ENCODE data around the gene TKFC.
"Not testable (repeated sequence)": the region's sequence is repeated elsewhere in the genome, so short reads cannot be mapped to it uniquely, and the experiment has no call there.

Gene TKFC

GRCh38 chr11:61380884-61381283 lies 47.9 kb downstream of the TKFC start:
- H3K36me3 ChIP-seq (ENCODE audit: control insufficient read depth, insufficient read depth, low read length) = no peaks in the 10 kb centered on the region
- no peak overlapping the region for H3K9ac ChIP-seq (ENCODE audit: low read depth, low read length)
- H3K4me1 ChIP-seq (ENCODE audit: control insufficient read depth, insufficient read depth, low read length) = no peaks in the 10 kb centered on the region
- H3K4me3 ChIP-seq (ENCODE audit: low read depth, low read length) = no peak overlapping the region
- no peaks in the 10 kb centered on the region for H3K27me3 ChIP-seq (ENCODE audit: control insufficient read depth, insufficient read depth, low read length)
- no peaks in the 10 kb centered on the region for H3K9me3 ChIP-seq (ENCODE audit: control insufficient read depth, insufficient read depth, low read length)

GRCh38 chr11:61383859-61384258 lies 50.8 kb downstream of the TKFC start:
- not testable (repeated sequence) for H3K4me3 ChIP-seq (ENCODE audit: low read depth, low read length); H3K9ac ChIP-seq (ENCODE audit: low read depth, low read length); H3K4me1 ChIP-seq (ENCODE audit: control insufficient read depth, insufficient read depth, low read length); H3K9me3 ChIP-seq (ENCODE audit: control insufficient read depth, insufficient read depth, low read length); H3K27me3 ChIP-seq (ENCODE audit: control insufficient read depth, insufficient read depth, low read length); H3K36me3 ChIP-seq (ENCODE audit: control insufficient read depth, insufficient read depth, low read length)

- Histone ChIP-seq H3K9ac (ENCODE audit: low read depth, low read length) (no peak overlapping the region), H3K9me3 (ENCODE audit: control insufficient read depth, insufficient read depth, low read length) (no peaks in the 10 kb centered on the region), H3K36me3 (ENCODE audit: control insufficient read depth, insufficient read depth, low read length) (no peaks in the 10 kb centered on the region), H3K27me3 (ENCODE audit: control insufficient read depth, insufficient read depth, low read length) (peaks cover 2% of the 10 kb centered on the region), H3K4me3 (ENCODE audit: low read depth, low read length) (no peak overlapping the region), H3K4me1 (ENCODE audit: control insufficient read depth, insufficient read depth, low read length) (no peaks in the 10 kb centered on the region)
Measured at GRCh38 chr11:61384271-61385242, 51.5 kb downstream of the TKFC start.

GRCh38 chr11:61390161-61390560 lies 57.1 kb downstream of the TKFC start:
- Histone ChIP-seq H3K36me3 (ENCODE audit: control insufficient read depth, insufficient read depth, low read length) (peaks cover 2% of the 10 kb centered on the region), H3K9ac (ENCODE audit: low read depth, low read length) (no peak overlapping the region), H3K27me3 (ENCODE audit: control insufficient read depth, insufficient read depth, low read length) (peaks cover 2% of the 10 kb centered on the region), H3K9me3 (ENCODE audit: control insufficient read depth, insufficient read depth, low read length) (no peaks in the 10 kb centered on the region), H3K4me3 (ENCODE audit: low read depth, low read length) (no peak overlapping the region), H3K4me1 (ENCODE audit: control insufficient read depth, insufficient read depth, low read length) (no peaks in the 10 kb centered on the region)

- Histone ChIP-seq H3K27me3 (ENCODE audit: control insufficient read depth, insufficient read depth, low read length) (peaks cover 2% of the 10 kb centered on the region), H3K36me3 (ENCODE audit: control insufficient read depth, insufficient read depth, low read length) (peaks cover 8% of the 10 kb centered on the region), H3K9me3 (ENCODE audit: control insufficient read depth, insufficient read depth, low read length) (no peaks in the 10 kb centered on the region), H3K4me3 (ENCODE audit: low read depth, low read length) (peak overlapping the region; percentile 96), H3K4me1 (ENCODE audit: control insufficient read depth, insufficient read depth, low read length) (no peaks in the 10 kb centered on the region), H3K9ac (ENCODE audit: low read depth, low read length) (peak overlapping the region; percentile 92)
Measured at GRCh38 chr11:61392981-61393595, 60.1 kb downstream of the TKFC start.

All from iPS-15b (cell line).